ENCODE data around the gene IQCH. TPM values are rescaled to one million over a fixed set of nuclear protein-coding genes. Genes with fewer than 3 reads are reported as not detected.

The IQCH gene
- total and polyA plus RNA-seq, 2 of the 4 experiments (the other 2 are of a cell fraction), result 0.60 to 2.5 TPM

DNA sequence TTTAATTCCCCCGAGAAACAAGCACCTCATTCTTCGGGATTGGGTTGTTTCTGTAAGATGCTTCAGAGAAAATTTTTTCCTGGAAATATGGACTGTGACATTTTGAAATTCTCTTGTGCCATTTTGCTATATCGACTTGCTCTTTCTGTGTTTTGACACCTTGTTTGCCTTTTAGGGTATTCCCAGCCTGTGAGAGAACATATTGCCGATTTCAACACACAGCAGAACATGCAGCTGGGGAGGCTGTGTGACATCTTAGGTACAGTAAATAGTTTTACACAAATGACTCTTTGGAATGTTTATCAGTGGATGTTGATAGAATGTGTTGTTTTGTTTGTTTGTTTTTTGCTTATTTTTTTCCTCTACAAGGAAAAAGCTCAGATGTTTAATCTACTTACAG, 130.2 kb downstream of the IQCH start:
- Histone ChIP-seq H2AK9ac (replicated peaks; ENCODE audit: low read depth, low read length, poor library complexity) (no peak overlapping the region), H3K27ac (ENCODE audit: insufficient read depth, low read length) (no peak overlapping the region), H3K9me3 (ENCODE audit: control insufficient read depth, insufficient read depth, low read length) (no peaks in the 10 kb centered on the region), H2BK20ac (ENCODE audit: low read depth, low read length) (no peak overlapping the region), H2AFZ (replicated peaks; ENCODE audit: low read length, poor library complexity) (no peak overlapping the region), H3K56ac (ENCODE audit: extremely low read depth, insufficient read depth, low read length) (no peak overlapping the region), H2BK120ac (ENCODE audit: low read depth, low read length) (no peak overlapping the region), H3K4me3 (ENCODE audit: insufficient read depth, low read depth, low read length) (no peak overlapping the region), H2BK15ac (ENCODE audit: low read depth, low read length) (no peak overlapping the region), H3K9me1 (ENCODE audit: insufficient read depth, low read length) (no peaks in the 10 kb centered on the region), H4K8ac (ENCODE audit: low read depth in 2 of 2, low read length in 2 of 2) (no peak overlapping the region), H3K27me3 (ENCODE audit: control insufficient read depth, insufficient read depth, low read length) (peaks cover 22% of the 10 kb centered on the region), H4K91ac (ENCODE audit: insufficient read depth, low read depth, low read length) (no peak overlapping the region), H2AK5ac (ENCODE audit: low read depth, low read length) (no peak overlapping the region), H3K4me1 (ENCODE audit: control insufficient read depth, insufficient read depth, low read length) (no peaks in the 10 kb centered on the region), H3K14ac (replicated peaks; ENCODE audit: low read depth, low read length) (no peak overlapping the region), H3K79me1 (ENCODE audit: low read depth in 1 of 2, low read length in 2 of 2) (no peaks in the 10 kb centered on the region), H4K5ac (ENCODE audit: low read depth, low read length) (no peak overlapping the region), H3K4me2 (ENCODE audit: low read depth, low read length) (no peak overlapping the region), H3K23ac (ENCODE audit: low read depth, low read length) (no peak overlapping the region), H2BK5ac (ENCODE audit: low read depth, low read length, poor library complexity, severe bottlenecking) (no peak overlapping the region), H3K9ac (ENCODE audit: low read depth, low read length) (no peak overlapping the region), H3K4ac (ENCODE audit: low read depth, low read length) (no peak overlapping the region), H4K20me1 (ENCODE audit: insufficient read depth, low read length) (no peaks in the 10 kb centered on the region), H3K36me3 (ENCODE audit: control insufficient read depth, insufficient read depth, low read length) (no peaks in the 10 kb centered on the region), H3K18ac (ENCODE audit: low read depth, low read length) (no peak overlapping the region)
- intact Hi-C loops (cut with micrococcal nuclease), result loop anchor here (2.0 kb wide), 1 partner anchor 450 kb away; no protein-coding TSS in a partner anchor
- no peak for TF ChIP-seq MAZ (IDR thresholded peaks at IDR 0.05; ENCODE audit: borderline replicate concordance, low read depth, low read length)
- TF ChIP-seq MXI1 (IDR thresholded peaks at IDR 0.05; ENCODE audit: borderline replicate concordance, low read depth, low read length), result no peak
- TF ChIP-seq, protein P1, sequence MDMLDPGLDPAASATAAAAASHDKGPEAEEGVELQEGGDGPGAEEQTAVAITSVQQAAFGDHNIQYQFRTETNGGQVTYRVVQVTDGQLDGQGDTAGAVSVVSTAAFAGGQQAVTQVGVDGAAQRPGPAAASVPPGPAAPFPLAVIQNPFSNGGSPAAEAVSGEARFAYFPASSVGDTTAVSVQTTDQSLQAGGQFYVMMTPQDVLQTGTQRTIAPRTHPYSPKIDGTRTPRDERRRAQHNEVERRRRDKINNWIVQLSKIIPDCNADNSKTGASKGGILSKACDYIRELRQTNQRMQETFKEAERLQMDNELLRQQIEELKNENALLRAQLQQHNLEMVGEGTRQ (IDR thresholded peaks at IDR 0.05; ENCODE audit: low read depth, low read length), result no peak
- TF ChIP-seq NFE2L2 (IDR thresholded peaks at IDR 0.05; ENCODE audit: low read depth, low read length), result no peak
- TF ChIP-seq BHLHE40 (IDR thresholded peaks at IDR 0.05; ENCODE audit: low read depth, low read length), result no peak
- TF ChIP-seq, protein P2, sequence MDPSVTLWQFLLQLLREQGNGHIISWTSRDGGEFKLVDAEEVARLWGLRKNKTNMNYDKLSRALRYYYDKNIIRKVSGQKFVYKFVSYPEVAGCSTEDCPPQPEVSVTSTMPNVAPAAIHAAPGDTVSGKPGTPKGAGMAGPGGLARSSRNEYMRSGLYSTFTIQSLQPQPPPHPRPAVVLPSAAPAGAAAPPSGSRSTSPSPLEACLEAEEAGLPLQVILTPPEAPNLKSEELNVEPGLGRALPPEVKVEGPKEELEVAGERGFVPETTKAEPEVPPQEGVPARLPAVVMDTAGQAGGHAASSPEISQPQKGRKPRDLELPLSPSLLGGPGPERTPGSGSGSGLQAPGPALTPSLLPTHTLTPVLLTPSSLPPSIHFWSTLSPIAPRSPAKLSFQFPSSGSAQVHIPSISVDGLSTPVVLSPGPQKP (IDR thresholded peaks at IDR 0.05; ENCODE audit: borderline replicate concordance, low read depth, low read length), result no peak
- TF ChIP-seq CHD1 (IDR thresholded peaks at IDR 0.05; ENCODE audit: low read depth, low read length), result no peak
- TF ChIP-seq RFX5 (IDR thresholded peaks at IDR 0.05; ENCODE audit: low read depth, low read length), result no peak
- no peak for TF ChIP-seq CEBPB (IDR thresholded peaks at IDR 0.05; ENCODE audit: low read depth, low read length)
- TF ChIP-seq, protein P3, sequence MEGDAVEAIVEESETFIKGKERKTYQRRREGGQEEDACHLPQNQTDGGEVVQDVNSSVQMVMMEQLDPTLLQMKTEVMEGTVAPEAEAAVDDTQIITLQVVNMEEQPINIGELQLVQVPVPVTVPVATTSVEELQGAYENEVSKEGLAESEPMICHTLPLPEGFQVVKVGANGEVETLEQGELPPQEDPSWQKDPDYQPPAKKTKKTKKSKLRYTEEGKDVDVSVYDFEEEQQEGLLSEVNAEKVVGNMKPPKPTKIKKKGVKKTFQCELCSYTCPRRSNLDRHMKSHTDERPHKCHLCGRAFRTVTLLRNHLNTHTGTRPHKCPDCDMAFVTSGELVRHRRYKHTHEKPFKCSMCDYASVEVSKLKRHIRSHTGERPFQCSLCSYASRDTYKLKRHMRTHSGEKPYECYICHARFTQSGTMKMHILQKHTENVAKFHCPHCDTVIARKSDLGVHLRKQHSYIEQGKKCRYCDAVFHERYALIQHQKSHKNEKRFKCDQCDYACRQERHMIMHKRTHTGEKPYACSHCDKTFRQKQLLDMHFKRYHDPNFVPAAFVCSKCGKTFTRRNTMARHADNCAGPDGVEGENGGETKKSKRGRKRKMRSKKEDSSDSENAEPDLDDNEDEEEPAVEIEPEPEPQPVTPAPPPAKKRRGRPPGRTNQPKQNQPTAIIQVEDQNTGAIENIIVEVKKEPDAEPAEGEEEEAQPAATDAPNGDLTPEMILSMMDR (conservative IDR thresholded peaks at IDR 0.05; ENCODE audit: low read depth, low read length), result no peak
- TF ChIP-seq SMC3 (IDR thresholded peaks at IDR 0.05; ENCODE audit: low read depth, low read length), result no peak
- TF ChIP-seq MAFK (IDR thresholded peaks at IDR 0.05; ENCODE audit: low read depth, low read length), result no peak
- WGBS, 2 experiments (ENCODE audit: extremely low coverage in 2 of 2, insufficient read length in 1 of 2), result no CpG with 5 or more reads among the region's 4 CpGs
- DNase-seq (no peak), ATAC-seq (ENCODE audit: low read depth) (no peak)
- ChIA-PET POLR2A (ENCODE audit: unreplicated experiment) (no interaction called here), CTCF (interaction anchor here (1.0 kb wide), 1 partner anchor 49 kb away, joined by 5 read pairs; no protein-coding TSS in a partner anchor)
- in situ Hi-C loops (cut with MboI; ENCODE audit: low sequenced_read_pairs), result no loop called here
- BruUV-seq (replicated peaks), result no TSS peak
- dilution Hi-C loops (cut with HindIII; ENCODE audit: low sequenced_read_pairs, unreplicated experiment), result no loop called here
